IPS DF 4.7 (cell line): ENCODE results near the gene ZFAND6.
"Not testable (repeated sequence)": the region's sequence is repeated elsewhere in the genome, so short reads cannot be mapped to it uniquely, and the experiment has no call there.

ENCODE experiments used
- DNase-seq: peaks from one replicate; pipeline ENCODE4 v3.0.0-alpha.2; 2013; ENCODE audit warnings: low spot score; ENCODE audit errors: extremely low read depth

ZFAND6 gene

GRCh38 chr15:80095969-80096368 is 36.5 kb downstream of the ZFAND6 start:
- no peak for DNase-seq

GRCh38 chr15:80098341-80098740 is 38.9 kb downstream of the ZFAND6 start:
- no peak for DNase-seq

DNA sequence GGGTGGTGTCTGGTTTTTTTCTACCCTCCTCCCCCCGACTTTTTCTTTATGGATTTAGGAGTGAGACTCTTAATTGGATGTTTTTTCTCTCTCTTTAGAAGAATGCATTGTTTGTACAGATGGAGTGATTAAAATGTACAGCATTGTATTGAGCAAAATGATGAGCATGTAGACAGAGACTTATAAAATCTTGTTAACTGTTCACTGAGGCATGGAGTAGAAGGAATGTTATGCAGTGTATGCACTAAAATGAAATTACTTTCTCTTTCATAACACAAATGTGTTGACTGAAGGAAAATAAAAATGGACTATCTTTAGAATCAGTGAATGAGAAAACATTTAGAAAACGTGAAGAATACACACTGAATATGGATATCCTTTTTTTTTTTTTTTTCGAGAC is 39.8 kb downstream of the ZFAND6 start:
- DNase-seq: no peak

- not testable (repeated sequence) for DNase-seq
Observed at GRCh38 chr15:80099662-80100061, 40.2 kb downstream of the ZFAND6 start.

DNA sequence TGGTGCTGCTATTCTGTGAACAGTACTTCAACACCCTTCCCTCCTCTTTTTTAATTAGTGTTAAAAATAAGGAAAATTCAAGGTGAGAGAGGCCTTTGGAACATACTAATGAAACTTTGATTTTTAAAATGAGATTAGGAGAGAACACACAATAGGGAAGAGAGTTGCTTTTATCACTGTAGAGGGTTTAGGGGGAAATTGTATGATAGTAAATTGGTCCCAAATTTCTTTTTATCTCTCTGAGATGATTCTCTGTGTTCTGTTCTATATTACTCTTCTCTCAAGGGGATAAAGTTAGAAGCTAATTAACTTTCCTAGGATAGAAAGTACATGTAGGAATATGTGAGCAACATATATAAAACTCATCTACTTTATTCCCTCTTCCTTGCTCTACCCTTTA is 40.8 kb downstream of the ZFAND6 start:
- DNase-seq: no peak

DNA sequence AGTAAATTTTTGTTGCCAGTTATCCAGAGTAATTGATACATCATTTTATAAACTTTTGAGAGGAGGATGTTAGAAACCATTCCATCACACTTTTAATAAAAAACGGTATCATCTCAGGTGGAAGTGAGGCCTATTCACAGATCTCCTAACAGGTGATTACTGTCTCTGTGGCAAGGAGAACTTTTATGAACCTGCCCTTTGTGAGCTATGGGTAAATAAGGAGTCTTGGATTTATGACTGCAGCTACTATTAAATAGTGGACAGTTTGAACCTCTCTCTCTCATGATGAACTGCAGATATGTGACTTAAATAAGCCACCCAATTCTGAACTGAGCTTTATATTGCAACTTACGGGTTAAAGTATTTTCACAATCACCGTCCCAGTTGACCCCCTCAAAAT is 45.7 kb downstream of the ZFAND6 start:
- DNase-seq: no peak

DNA sequence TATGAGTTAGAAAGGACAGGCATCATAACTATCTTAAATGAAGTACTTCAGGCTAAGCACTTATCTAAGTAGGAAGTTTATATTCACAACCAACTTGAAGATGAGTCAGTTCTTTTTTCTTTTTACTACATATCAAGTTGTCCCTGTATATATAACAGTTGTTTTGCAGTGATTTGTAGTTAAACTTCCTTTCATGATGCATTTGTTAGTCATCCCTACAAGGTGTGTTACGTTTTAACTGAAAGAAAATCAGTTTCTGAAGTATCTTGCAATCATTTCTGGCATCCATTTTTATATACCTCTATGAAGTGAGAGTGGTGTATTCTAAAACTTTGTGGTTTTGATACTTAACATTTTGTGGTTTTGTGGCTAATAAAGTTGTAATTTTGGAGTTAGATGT is 46.1 kb downstream of the ZFAND6 start:
- no peak for DNase-seq

DNA sequence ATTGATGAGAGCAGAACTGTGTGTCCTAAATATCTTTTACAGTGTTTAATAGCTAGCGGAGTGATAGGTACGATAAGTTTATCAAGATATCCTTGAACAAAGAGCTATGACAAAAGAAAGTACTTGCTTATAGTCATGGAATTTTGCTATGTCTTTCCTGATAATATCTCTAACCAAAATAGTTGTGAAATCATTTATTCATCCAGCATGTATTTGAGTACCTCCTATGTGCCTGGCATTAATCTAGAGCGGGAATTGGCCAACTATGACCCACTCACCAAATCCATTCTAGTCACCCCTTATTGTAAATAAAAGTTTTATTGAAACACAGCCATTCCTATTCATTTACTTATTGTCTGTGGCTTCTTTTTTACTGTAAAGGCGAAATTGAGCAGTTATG is 46.6 kb downstream of the ZFAND6 start:
- no peak for DNase-seq

- no peak for DNase-seq
Observed at GRCh38 chr15:80107204-80107603, 47.7 kb downstream of the ZFAND6 start.

DNA sequence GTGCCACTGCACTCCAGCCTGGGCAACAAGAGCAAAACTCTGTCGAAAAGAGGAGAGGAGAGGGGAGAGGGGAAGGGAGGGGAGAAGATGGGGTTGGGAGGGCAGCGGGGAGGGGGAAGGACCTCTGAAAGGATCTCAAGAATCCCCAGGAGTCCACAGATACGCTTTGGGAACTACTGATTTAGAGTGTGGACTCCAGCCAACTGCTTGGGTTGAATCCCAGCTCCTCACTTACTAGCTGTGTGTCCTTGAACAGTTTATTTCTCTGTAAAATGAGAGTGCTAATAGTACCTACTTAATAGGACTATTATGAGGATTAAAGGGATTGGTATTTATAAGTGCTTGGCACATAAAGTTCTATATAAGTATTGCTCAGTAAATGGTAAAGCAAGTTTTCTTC is 48.3 kb downstream of the ZFAND6 start:
- no peak for DNase-seq

DNA sequence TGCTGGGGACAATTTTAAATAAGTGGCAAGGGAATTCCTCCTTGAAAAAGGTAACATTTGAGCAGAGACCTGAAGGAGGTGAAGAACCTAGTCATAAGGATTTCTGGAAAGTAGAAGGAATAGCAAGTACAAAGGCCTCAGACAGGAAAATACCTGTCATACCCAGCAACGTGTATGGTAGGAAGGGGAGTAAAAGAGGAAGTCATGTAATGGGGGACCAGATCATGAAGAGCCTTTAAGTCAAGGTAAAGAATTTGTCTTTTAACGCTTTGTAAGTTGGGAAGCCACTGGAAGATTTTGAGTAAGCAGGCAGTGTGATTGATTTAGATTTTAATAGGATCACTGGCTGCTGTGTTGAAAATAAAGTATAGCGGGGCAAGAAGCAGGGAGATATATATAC is 49.9 kb downstream of the ZFAND6 start:
- no peak for DNase-seq

- no peak for DNase-seq
Observed at GRCh38 chr15:80110920-80111319, 51.4 kb downstream of the ZFAND6 start.

DNA sequence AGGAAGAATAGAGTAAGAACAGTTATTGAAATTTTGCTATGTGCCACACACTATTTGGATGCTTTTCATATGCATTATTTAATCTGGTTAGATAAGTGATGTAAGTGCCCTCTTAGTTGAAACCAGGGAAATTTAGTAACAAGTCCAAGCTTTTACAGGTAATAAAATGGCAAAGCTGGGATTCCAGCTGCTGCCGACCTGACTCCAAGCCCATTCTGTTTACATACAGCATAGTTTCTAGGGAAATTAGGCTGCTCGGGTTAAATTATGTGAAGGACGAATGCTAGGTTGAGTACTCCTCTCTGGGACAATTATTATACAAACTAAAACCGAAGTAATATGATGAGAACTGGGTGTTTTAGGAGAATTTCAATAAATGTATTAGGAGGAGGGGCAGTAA is 54.6 kb downstream of the ZFAND6 start:
- DNase-seq: no peak

DNA sequence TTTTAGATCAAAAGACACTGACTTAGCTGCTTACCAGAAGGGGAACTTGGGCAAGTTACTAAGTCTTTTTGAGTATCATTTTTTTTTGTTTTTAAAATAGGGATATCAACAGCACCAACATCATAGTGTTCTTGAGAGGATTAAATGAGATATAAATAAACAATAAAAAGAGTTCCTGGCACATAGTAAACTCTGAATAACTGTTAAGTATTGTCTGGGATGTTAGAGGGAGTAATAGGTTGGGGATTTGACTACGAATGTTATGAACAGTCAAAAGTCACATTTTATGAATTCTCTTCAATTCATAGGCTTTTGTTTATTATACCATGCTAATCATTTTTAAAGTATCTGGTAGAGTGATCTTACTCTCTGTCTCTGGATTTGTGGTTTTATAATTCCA is 55.5 kb downstream of the ZFAND6 start:
- DNase-seq: no peak

DNA sequence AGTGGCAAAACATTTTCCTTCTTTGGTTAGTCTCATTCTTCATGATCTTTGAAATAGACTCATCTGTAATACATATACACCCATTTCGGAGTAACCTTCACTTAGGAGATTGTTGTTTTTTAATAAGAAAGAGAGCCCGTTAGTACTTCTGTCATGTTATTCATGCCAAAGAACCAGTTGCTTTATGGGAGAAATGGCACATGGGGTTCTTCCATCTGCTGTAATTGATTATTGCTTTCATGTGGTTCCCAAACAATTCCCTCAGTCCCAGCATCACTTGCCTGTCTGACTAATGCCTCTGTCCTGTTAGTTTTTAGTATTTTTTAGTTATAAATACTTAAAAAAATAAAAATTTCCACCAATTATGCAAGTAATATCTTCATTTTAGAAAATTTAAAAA is 59.5 kb downstream of the ZFAND6 start:
- DNase-seq: no peak

DNA sequence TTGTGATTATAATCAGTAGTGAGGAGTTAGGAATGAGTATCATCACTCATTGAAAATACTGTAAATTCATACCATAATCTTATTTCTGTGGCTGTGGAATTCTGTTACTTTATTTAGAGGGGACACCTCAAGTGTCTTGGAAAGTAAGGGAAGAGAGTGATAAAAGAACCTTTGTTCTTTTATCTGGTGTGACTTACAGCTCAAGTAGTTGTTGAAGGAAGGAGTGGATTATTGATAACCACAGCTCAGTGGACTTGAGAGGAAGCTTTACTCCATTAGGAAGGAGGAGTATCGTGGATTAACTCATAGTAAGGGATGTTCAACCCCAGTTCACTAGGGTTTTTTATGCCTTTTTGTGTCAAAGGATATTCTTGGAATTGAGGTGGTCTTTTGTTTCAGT is 61.2 kb downstream of the ZFAND6 start:
- no peak for DNase-seq

GRCh38 chr15:80121546-80121945 is 62.1 kb downstream of the ZFAND6 start:
- DNase-seq: no peak

DNA sequence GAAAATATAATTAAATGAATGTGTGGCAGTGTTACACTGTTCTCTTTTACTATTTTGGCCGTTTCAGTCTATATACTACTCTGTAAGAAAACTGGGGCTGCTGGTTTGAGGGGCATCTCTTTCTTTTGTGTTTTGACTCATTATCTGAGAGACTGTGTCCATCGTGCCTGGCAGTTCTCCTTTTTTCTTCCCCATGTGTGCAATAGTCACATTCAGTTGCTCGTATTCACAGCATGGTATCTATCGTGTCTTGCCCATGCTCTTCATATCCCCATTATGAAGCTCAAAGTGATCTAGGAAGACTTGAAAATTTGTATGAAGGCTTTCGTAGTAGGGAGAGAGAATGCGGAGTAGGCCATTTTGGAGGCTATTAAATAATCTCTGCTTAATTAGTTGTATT is 63.6 kb downstream of the ZFAND6 start:
- DNase-seq: no peak

GRCh38 chr15:80127253-80127652 is 67.8 kb downstream of the ZFAND6 start:
- not testable (repeated sequence) for DNase-seq

DNA sequence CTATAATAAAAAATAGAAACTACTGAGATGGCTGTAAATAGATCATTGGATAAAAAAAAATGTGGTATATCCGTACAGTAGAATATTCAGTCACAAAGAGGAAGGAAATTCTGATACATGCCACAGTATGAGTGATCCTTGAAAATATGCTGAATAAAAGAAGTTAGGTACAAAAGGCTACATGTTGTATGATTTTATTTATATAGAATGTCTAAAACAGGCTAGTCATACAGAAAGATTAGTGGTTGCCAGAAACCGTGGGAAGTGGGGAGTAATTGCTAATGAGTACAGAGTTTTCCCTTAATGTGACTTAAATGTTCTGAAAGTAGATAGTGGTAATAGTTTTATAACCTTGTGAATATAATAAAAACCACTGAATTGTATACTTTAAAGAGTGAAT is 68.4 kb downstream of the ZFAND6 start:
- DNase-seq: no peak

- no peak for DNase-seq
Observed at GRCh38 chr15:80132382-80132781, 72.9 kb downstream of the ZFAND6 start.

DNA sequence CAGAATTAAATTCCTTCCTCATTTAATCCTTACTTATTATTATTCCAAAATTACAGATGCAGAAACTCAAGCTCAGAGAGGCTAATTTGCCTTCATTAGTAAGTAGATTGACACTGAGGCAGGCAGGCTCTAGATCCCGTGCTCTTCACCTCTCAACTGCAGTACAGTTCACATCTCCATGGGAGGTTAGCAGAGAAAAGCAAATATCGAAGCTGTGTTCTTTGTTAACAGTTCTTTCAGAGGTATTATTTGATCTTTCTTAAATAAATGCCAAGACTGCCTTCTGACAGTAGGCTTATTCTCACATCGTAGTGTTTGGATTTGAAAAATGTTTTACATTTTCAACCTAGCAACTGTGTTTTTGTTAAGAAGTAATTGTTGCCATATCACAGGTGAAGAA is 77.4 kb downstream of the ZFAND6 start:
- no peak for DNase-seq

- DNase-seq: no peak
Observed at GRCh38 chr15:80138961-80139360, 79.5 kb downstream of the ZFAND6 start.

DNA sequence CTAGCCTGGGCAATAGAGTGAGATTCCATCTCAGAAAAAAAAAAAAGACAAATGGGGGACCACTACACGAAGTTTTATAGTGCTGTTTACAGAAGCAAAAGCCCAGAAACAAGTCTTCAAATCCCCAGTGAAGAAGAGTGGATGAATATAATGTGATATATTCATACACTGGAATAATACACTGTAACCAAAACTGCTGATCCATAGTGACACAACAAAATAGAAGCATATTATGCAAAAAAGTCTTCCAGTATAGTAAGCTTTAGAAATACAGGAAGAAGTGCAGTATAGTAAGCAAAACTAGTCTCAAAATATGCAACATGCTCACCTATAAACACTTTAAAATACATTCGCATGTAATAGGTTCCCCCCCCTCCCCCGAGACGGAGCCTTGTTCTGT is 81.4 kb downstream of the ZFAND6 start:
- no peak for DNase-seq
